ENCODE results near the gene ANKRD18B.
A peak's percentile ranks its signal among the peaks of the same experiment; 100 is the strongest.
"Not testable (repeated sequence)": the region's sequence is repeated elsewhere in the genome, so short reads cannot be mapped to it uniquely, and the experiment has no call there.

ANKRD18B gene

DNA sequence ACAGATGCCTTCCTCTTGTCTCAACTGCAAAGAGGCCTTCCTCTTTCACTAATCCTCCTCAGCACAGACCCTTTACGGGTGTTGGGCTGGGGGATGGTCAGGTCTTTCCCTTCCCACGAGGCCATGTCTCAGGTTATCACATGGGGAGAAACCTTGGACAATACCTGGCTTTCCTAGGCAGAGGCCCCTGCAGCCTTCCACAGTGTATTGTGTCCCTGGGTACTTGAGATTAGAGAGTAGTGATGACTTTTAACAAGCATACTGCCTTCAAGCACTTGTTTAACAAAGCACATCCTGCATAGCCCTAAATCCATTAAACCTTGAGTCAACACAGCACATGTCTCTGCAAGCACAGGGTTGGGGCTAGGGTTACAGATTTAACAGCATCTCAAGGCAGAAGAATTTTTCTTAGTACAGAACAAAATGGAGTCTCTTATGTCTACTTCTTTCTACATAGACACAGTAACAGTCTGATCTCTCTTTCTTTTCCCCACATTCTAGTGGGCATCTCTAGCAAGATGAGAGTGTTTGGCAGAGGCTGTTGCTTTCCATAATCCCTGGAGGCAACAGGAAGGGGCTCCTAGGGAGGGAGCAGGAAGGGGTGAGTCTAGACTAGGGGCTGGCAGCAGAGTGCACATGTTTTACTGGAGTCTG, 8.6 kb upstream of the ANKRD18B start:
- not testable (repeated sequence) for H3K4me3 Mint-ChIP-seq; H3K36me3 Mint-ChIP-seq (ENCODE audit: low read depth); H3K4me1 Mint-ChIP-seq (ENCODE audit: low read depth); H3K27ac Mint-ChIP-seq; H3K9me3 Mint-ChIP-seq; DNase-seq (ENCODE audit: low spot score)
- H3K27me3 Mint-ChIP-seq (ENCODE audit: low read depth), result peaks cover 18% of the 10 kb centered on the region

DNA sequence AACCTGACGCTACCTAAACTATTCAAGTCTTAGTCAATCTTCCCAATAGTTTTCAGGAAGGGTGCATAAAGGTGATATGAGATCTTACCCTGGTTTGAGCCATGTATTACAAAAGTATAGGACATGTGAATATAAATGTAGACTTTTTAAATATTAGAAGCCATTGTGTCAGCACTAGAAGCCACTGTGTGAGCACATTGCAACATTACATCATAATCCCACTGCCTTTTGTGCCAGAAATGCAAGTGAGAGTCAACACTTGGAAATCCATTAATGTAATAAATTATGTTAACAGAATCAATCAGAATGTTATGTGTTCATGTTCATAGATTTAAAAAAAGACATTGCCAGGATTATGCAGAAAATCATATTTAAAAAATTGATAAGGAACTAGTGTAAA, 7.7 kb upstream of the ANKRD18B start:
- not testable (repeated sequence) for H3K36me3 Mint-ChIP-seq (ENCODE audit: low read depth); DNase-seq (ENCODE audit: low spot score); H3K9me3 Mint-ChIP-seq; H3K27ac Mint-ChIP-seq; H3K4me3 Mint-ChIP-seq; H3K4me1 Mint-ChIP-seq (ENCODE audit: low read depth)
- H3K27me3 Mint-ChIP-seq (ENCODE audit: low read depth), result peaks cover 21% of the 10 kb centered on the region

DNA sequence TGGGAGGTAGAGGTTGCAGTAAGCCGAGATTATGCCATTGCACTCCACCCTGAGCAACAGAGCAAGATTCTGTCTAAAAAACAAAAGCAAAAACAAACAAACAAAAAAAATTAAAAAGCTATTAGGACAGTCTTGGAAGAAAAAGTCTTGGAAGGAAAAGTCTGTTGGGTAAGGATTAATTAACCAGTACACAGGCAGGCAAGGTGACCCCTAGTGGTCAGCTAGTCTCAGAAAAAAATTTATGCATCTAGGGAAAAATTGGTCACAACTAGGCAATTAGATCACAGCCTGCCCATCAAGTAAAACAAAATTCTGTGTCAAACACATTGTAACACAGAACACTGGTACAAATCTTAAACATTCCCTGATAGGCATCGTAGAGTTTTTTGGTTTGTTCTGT, 6.7 kb upstream of the ANKRD18B start:
- no peaks in the 10 kb centered on the region for H3K9me3 Mint-ChIP-seq
- H3K4me3 Mint-ChIP-seq, result no peak overlapping the region
- no peak overlapping the region for H3K27ac Mint-ChIP-seq
- H3K36me3 Mint-ChIP-seq (ENCODE audit: low read depth), result no peaks in the 10 kb centered on the region
- H3K27me3 Mint-ChIP-seq (ENCODE audit: low read depth), result peaks cover 27% of the 10 kb centered on the region
- H3K4me1 Mint-ChIP-seq (ENCODE audit: low read depth), result no peaks in the 10 kb centered on the region
- DNase-seq (ENCODE audit: low spot score), result no peak

DNA sequence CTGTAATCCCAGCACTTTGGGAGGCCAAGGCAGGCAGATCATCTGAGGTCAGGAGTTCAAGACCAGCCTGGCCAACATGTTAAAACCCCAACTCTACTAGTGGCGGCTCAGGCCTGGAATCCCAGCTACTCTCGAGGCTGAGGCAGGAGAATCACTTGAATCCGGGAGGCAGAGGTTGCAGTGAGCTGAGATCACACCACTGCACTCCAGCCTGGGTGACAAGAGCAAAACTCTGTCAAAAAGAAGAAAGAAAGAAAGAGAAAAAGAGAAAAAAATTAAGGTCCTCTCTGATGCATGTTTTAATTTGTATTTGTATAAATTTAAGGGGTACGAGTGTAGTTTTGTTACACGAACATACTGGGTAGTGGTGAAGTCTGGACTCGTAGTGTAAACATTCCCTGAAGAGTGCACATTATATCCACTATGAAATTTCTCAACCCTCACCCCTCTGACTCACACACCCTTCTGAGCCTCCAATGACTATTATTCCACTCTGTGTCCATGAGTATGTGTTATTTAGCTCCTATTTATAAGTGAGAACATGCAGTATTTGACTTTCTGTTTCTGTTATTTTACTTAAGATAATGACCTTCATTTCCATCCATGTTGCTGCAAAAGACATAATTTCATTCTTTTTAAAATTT, 6.0 kb upstream of the ANKRD18B start:
- DNase-seq (ENCODE audit: low spot score); H3K4me1 Mint-ChIP-seq (ENCODE audit: low read depth); H3K4me3 Mint-ChIP-seq; H3K9me3 Mint-ChIP-seq; H3K36me3 Mint-ChIP-seq (ENCODE audit: low read depth); H3K27ac Mint-ChIP-seq: not testable (repeated sequence)
- H3K27me3 Mint-ChIP-seq (ENCODE audit: low read depth), result peaks cover 33% of the 10 kb centered on the region

DNA sequence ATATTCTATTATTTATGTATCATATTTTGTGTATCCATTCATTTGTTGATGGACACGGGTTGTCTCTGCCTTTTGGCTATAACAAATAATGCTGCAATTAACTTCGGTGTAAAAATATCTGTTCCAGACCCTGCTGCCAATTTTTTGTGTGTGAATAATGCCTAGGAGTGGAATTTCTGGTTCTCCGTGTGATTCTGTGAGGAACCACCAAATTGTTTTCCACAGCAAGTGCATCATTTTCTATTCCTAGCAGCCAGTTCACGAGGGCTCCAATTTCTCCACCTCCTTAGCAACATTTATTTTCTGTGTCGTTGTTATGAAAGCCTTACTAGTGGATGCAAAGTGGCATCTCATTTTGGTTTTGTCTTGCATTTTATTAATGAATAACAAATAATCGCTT, 2.2 kb upstream of the ANKRD18B start:
- not testable (repeated sequence) for DNase-seq (ENCODE audit: low spot score); H3K9me3 Mint-ChIP-seq; H3K4me1 Mint-ChIP-seq (ENCODE audit: low read depth); H3K27ac Mint-ChIP-seq; H3K36me3 Mint-ChIP-seq (ENCODE audit: low read depth); H3K4me3 Mint-ChIP-seq
- H3K27me3 Mint-ChIP-seq (ENCODE audit: low read depth), result peaks cover 52% of the 10 kb centered on the region

DNA sequence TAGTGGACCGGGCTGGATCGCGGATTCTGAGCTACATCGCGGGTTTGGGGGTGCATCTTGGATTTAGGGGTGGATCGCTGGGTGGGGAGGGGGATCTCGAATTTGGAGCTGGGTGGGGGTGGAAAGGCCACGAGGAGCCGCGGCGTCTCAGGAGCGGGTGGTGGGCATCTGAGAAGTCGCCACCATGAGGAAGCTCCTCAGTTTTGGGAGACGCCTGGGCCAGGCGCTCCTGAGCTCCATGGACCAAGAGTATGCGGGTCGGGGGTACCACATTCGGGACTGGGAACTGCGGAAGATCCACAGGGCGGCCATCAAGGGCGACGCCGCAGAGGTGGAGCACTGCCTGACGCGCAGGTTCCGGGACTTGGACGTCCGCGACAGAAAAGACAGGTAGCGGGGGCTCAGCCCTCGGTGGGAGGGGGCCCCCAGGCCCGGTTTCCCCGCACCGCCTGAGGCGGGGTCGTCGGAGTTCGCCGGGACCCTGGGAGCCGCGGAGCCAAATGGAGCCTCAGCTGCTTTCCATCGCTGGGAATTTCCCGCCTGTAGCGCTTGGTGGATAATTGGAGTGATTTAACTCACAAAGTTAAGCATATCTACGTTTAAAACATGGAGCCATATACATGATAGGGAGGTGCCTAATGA, 376 bp downstream of the ANKRD18B start:
- H3K27me3 Mint-ChIP-seq (ENCODE audit: low read depth), result peaks cover 61% of the 10 kb centered on the region
- no peaks in the 10 kb centered on the region for H3K9me3 Mint-ChIP-seq
- H3K27ac Mint-ChIP-seq, result peak overlapping the region; percentile 67
- H3K36me3 Mint-ChIP-seq (ENCODE audit: low read depth), result no peaks in the 10 kb centered on the region
- peak overlapping the region; percentile 80 for H3K4me3 Mint-ChIP-seq
- H3K4me1 Mint-ChIP-seq (ENCODE audit: low read depth), result peaks cover 3% of the 10 kb centered on the region
- peak; percentile 17 for DNase-seq (ENCODE audit: low spot score)

DNA sequence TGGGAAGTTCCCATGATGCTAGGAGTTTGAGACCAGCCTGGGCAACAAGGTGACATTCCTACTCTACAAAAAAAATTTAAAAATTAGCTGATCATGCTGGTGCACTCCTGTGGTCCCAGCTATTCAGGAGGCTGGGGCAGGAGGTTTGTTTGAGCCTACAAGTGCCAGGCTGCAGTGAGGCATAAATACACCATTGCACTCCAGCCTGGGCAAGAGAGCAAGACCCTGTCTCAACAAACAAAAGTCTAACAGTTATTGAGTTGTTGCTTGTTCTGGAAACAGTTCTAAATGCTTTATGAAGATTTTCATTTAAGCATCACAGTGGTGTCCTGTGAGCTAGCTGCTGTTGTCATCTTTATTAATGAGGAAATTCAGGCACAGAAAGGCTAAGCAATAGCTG, 4.0 kb downstream of the ANKRD18B start:
- H3K27ac Mint-ChIP-seq; DNase-seq (ENCODE audit: low spot score); H3K36me3 Mint-ChIP-seq (ENCODE audit: low read depth); H3K4me3 Mint-ChIP-seq; H3K9me3 Mint-ChIP-seq; H3K4me1 Mint-ChIP-seq (ENCODE audit: low read depth): not testable (repeated sequence)
- H3K27me3 Mint-ChIP-seq (ENCODE audit: low read depth), result peaks cover 59% of the 10 kb centered on the region

DNA sequence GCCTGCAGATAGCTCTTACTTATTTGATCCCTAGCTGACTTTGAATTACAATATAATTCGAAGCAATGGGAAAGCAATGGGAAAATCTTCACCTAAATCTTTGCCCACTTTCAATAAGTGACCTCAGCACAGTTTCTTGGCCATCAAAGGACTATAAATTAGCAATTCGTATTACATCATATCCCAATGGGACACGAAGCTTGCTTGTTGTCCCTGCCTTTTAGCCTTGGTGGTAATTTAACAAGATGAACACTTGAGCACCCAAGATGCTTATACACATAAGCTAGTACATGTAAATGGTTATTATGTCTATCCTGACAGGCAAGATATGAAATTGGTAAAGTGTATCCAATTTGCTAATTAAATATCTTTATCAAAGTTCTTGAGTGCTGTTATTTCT, 9.9 kb downstream of the ANKRD18B start:
- H3K4me3 Mint-ChIP-seq; H3K9me3 Mint-ChIP-seq; H3K4me1 Mint-ChIP-seq (ENCODE audit: low read depth); DNase-seq (ENCODE audit: low spot score); H3K36me3 Mint-ChIP-seq (ENCODE audit: low read depth); H3K27ac Mint-ChIP-seq: not testable (repeated sequence)
- H3K27me3 Mint-ChIP-seq (ENCODE audit: low read depth), result peaks cover 22% of the 10 kb centered on the region

DNA sequence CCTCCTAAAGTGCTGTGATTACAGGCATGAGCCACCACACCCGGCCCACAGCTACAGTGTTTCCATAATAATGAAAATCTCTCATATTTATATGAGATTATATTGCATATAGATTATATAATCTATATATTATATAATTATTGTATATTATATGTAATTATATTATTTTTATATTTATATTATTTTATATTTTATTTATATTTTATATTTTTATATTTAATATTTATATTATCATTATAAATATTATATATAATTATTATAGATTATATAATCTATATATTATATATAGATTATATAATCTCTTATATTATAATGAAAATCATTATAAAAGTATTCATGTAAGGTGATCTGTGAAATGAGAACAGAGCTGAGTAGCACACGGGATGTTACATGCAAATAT, 11.5 kb downstream of the ANKRD18B start:
- H3K27ac Mint-ChIP-seq, result no peak overlapping the region
- no peaks in the 10 kb centered on the region for H3K36me3 Mint-ChIP-seq (ENCODE audit: low read depth)
- no peak overlapping the region for H3K4me3 Mint-ChIP-seq
- H3K9me3 Mint-ChIP-seq, result no peaks in the 10 kb centered on the region
- H3K27me3 Mint-ChIP-seq (ENCODE audit: low read depth), result peaks cover 7% of the 10 kb centered on the region
- H3K4me1 Mint-ChIP-seq (ENCODE audit: low read depth), result no peaks in the 10 kb centered on the region
- DNase-seq (ENCODE audit: low spot score), result no peak

DNA sequence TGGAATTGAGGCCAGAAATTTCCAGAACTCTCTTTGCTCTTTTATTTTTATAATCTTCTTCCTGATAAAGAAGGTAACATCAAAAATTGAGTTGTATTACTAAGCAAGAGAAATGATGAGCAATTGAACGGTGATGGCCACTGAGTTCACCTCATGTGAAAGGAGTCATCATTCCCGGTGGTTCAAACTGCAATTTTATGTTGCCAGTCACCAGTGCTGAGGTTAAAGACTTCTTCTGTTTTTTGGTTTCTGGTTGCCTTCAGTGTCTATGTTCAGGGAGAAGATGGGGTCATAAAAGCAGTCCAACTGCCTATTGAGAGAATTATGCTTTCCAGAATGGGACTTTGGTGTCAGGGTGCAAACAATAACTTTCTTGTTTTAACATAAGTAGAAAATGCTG, 19.4 kb downstream of the ANKRD18B start:
- H3K4me3 Mint-ChIP-seq; H3K27ac Mint-ChIP-seq; H3K36me3 Mint-ChIP-seq (ENCODE audit: low read depth); H3K4me1 Mint-ChIP-seq (ENCODE audit: low read depth); DNase-seq (ENCODE audit: low spot score); H3K9me3 Mint-ChIP-seq: not testable (repeated sequence)
- H3K27me3 Mint-ChIP-seq (ENCODE audit: low read depth), result peaks cover 31% of the 10 kb centered on the region

DNA sequence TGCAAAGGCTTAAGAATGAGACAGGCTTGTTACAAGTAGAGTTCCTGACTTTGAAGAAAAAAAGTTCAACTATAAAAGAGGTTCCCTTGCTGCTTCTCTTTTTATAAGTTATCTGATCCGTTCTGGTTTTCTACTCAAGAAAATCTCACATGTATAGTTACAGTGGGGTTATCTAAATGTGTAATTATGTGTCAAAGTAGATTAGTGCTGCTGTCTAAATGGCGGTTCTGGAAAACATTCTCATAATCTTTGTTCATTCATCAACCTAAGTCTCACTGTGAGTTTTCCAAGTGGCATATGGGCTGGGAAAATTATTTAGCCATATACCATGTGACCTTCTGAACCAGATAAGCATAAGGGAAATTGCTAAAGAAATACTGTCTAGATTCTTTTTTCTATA, 21.7 kb downstream of the ANKRD18B start:
- H3K27ac Mint-ChIP-seq; H3K4me1 Mint-ChIP-seq (ENCODE audit: low read depth); H3K9me3 Mint-ChIP-seq; DNase-seq (ENCODE audit: low spot score); H3K36me3 Mint-ChIP-seq (ENCODE audit: low read depth); H3K4me3 Mint-ChIP-seq: not testable (repeated sequence)
- H3K27me3 Mint-ChIP-seq (ENCODE audit: low read depth), result peaks cover 34% of the 10 kb centered on the region

DNA sequence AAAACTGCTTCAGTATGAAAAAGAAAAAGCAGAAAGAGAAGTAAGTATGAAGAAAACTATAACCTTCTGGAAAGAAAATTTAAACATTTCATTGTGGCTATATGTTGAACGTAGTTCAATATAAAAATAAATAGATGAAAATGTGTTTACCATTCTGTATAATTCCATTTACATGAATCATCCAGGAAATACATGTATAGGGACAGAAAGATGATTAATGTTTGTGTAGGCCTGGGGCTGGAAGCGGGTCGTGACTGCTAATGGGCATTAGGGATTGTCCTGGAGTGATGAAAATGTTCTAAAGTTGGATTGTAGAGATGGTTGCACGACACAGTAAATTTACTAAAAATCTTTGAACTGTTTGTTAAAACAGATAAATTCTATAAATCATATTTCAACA, 24.8 kb downstream of the ANKRD18B start:
- H3K27me3 Mint-ChIP-seq (ENCODE audit: low read depth), result peaks cover 30% of the 10 kb centered on the region
- not testable (repeated sequence) for H3K4me1 Mint-ChIP-seq (ENCODE audit: low read depth); H3K4me3 Mint-ChIP-seq; H3K27ac Mint-ChIP-seq; H3K9me3 Mint-ChIP-seq; DNase-seq (ENCODE audit: low spot score); H3K36me3 Mint-ChIP-seq (ENCODE audit: low read depth)

DNA sequence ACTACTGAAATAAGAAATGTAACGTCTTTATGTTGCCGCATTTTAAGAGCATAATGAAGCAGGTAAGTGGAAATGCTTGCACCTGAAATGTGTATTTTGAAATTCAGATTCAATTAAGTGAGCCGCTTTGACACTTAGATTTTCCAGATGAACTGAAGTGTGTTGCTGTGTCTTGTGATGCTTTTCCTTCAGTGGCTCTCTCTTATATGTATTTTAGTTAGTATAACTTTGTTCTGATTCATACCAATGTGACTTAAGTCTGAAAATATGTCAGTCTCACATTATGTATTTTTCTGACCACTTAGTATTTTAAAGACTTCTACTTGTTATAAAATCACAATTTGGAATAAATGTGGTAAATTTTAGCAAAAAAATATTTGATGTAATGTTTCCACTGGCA, 25.4 kb downstream of the ANKRD18B start:
- not testable (repeated sequence) for H3K27ac Mint-ChIP-seq; H3K36me3 Mint-ChIP-seq (ENCODE audit: low read depth); H3K4me3 Mint-ChIP-seq; H3K9me3 Mint-ChIP-seq; DNase-seq (ENCODE audit: low spot score); H3K4me1 Mint-ChIP-seq (ENCODE audit: low read depth)
- peaks cover 29% of the 10 kb centered on the region for H3K27me3 Mint-ChIP-seq (ENCODE audit: low read depth)

DNA sequence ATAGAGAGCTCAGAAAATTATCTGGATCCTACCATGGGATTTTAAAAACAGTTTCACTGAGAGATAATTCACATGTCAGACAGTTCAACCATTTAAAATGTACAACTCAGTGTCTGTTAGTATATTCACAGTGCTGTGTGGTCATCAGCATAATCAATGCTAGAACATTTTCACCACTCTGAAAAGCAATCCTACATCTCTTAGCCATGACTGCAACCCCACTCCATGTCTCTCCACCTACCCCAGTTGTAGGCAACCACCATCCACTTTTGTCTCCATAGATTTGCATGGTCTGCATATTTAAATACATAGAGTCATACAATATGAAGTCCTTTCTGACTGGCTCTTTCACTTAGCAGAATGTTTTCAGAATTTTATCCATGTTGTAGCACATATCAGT, 27.1 kb downstream of the ANKRD18B start:
- H3K27me3 Mint-ChIP-seq (ENCODE audit: low read depth), result peaks cover 19% of the 10 kb centered on the region
- H3K4me3 Mint-ChIP-seq; H3K36me3 Mint-ChIP-seq (ENCODE audit: low read depth); H3K9me3 Mint-ChIP-seq; H3K4me1 Mint-ChIP-seq (ENCODE audit: low read depth); H3K27ac Mint-ChIP-seq; DNase-seq (ENCODE audit: low spot score): not testable (repeated sequence)

DNA sequence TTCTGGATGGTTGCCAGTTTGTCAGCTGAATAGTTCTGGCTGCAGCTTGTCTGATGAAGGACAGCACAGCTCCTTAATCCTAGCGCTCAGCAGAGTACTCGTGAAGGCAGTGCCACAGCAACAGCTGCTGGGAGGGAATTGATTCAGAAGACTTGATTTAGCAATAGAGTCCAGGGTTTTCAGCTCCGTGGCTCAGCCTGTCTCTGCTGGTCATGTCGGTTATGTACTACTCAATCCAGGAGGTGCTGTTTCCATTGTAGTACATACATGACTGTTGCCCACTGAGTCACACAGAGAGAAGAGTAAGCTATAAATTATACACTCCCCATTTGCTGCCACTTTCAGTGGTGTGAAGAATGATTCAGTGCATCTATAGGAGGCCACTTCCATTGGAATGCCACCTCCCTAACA, 28.3 kb downstream of the ANKRD18B start:
- peaks cover 12% of the 10 kb centered on the region for H3K27me3 Mint-ChIP-seq (ENCODE audit: low read depth)
- peak; percentile 18 for DNase-seq (ENCODE audit: low spot score)

More for the DNA sequence above, 28.3 kb downstream of the ANKRD18B start:
- H3K4me1 Mint-ChIP-seq (ENCODE audit: low read depth); H3K9me3 Mint-ChIP-seq; H3K27ac Mint-ChIP-seq; H3K36me3 Mint-ChIP-seq (ENCODE audit: low read depth); H3K4me3 Mint-ChIP-seq: not testable (repeated sequence)
